Tongue (tissue), 2 donors: ENCODE data around the gene ABLIM1. TPM values are rescaled to one million over a fixed set of nuclear protein-coding genes. Genes with fewer than 3 reads are reported as not detected.

Experiments used
- DNase-seq: peaks from one replicate; pipeline ENCODE4 v3.0.0-alpha.2; 2015
- total RNA-seq: library from RNA; depleted of rRNA; stranded (reverse); fragments of >200 nt; gene quantifications from one replicate; pipeline ENCODE4 v1.2.3, GENCODE V29; 2014

ABLIM1 gene
- total RNA-seq, 1 donor from 2014 or later, result 70.6 TPM

GRCh38 chr10:114543456-114543855 lies 114.6 kb downstream of the ABLIM1 start:
- no peak for DNase-seq

DNA sequence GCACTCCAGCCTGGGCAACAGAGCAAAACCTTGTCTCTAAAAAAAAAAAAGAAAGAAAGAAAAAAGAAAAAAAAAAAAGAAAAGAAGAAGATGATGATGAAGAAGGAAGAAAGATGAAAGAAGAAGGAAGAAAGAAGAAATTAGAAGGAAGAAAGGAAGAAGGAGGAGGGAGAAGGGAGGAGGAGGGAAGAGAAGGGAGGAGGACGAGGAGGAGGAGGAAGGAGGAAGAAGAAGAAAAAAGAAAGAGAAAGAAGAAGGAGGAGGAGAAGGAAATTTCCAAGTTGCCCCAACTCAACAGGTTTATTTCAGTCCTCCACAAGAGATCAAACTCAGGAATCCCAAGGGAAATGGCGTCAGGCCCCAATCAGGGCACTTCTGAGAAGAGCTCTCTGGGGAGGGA lies 115.7 kb downstream of the ABLIM1 start:
- no peak for DNase-seq

DNA sequence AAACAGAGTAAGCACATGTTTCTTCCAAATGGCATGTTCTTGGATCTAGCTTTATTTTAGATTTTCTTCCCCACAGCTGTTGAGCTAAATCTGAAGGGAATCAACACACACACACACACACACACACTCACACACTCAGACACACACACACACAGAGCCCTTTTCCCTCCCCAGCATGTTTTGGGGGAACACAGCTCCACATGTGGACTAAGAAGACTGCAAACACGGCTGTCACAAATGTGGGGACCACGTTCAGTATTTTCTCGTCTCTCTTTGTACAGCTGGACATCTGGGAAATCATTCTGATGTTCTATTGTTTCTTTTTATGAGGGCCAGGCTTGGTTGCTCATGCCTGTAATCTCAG lies 116.3 kb downstream of the ABLIM1 start:
- DNase-seq, result no peak

DNA sequence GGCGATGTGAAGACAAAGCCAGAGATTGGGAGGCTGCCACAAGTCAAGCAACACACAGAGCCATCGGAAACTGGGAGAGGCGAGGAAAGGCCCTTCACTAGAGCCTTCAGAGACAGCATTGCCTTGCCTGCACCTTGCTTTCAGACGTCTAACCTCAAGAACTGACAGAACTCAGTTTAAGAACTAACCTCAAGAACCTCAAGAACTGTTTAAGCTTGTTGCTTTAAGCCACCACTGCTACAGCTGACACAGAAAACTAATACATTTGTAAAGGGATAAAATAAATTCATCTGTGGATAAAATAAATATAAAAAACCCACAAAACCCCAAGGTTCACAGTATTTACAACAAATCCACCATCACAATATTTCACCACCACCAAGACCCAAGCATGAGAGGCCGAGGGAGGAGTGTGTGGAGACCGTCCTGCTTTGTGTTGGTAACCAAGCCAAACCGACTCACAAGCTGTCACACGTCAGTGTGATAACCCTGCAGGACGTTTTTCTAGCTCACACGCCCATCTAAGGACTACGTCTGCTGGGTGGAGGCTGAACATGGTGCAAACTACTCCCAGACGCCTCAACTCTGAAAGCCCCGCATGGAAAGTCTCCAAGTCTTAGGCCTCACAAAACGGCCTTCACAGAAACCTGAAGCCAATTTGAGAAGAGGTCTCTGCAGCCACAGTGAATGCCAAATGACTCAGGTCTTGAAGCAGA lies 116.8 kb downstream of the ABLIM1 start:
- DNase-seq, result peak; percentile 97

GRCh38 chr10:114540236-114540635 lies 117.8 kb downstream of the ABLIM1 start:
- peak; percentile 71 for DNase-seq

- no peak for DNase-seq
Observed at GRCh38 chr10:114539623-114540022, 118.5 kb downstream of the ABLIM1 start.

- DNase-seq, result no peak
Observed at GRCh38 chr10:114538181-114538906, 119.7 kb downstream of the ABLIM1 start.

- no peak for DNase-seq
Observed at GRCh38 chr10:114537736-114538135, 120.3 kb downstream of the ABLIM1 start.

GRCh38 chr10:114534571-114534981 lies 123.5 kb downstream of the ABLIM1 start:
- DNase-seq, result no peak

- DNase-seq, result no peak
Observed at GRCh38 chr10:114532226-114532625, 125.8 kb downstream of the ABLIM1 start.

DNA sequence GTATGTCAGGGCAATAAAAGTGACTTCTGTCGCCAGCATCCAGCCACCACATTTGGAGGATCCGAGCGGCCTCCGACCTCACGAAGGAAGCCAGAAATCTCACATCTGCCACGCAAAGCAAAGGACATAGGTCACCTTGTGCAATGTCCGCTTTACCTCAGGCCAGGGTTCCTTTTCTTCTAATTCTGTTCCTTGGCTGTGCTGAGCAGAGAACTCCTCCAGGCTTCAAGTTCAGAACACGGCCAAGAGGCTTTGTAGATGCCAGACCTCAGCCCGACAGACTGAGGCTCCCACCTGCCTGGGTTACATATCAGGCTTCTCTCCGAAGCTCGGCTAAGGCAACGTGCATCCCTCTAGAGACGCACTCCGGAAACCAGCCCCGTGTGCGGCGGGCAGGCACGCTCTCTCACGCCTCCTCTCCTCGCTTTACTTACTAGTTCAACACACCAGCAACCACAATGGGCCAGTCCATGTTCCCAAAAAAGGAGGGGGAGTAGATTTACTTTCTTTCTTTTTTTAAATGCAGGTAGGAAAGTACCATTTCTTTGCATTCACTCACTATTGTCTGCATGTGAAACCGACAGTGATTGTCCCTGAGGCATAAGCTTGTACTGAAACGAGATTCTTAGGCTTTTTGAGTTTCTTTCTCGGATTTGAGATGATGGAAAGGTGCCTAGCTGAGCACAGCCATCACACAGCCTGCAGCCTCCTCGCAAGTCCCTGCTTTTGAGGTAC lies 131.4 kb downstream of the ABLIM1 start:
- DNase-seq, result peak; percentile 89

DNA sequence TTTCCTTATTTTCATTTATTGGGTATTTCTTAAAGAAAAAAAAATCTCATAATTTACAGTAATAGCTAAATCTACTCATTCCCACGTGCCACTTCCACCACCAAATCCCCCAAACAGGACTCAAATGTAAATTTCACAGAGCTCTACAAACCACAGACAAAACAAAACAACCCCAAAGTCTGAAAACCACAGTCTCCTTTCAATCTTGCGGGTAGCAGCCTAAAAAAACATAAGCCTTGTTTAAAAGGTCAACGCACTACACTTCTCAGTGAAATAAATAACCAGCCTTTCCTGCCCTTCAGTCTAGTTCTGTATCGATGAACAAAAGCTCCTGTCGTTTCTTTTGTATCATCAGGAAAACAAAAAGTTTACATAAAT lies 132.0 kb downstream of the ABLIM1 start:
- DNase-seq, result no peak

- DNase-seq, result peak; percentile 82
Observed at GRCh38 chr10:114525368-114525949, 132.6 kb downstream of the ABLIM1 start.

- DNase-seq, result no peak
Observed at GRCh38 chr10:114523876-114524275, 134.2 kb downstream of the ABLIM1 start.

DNA sequence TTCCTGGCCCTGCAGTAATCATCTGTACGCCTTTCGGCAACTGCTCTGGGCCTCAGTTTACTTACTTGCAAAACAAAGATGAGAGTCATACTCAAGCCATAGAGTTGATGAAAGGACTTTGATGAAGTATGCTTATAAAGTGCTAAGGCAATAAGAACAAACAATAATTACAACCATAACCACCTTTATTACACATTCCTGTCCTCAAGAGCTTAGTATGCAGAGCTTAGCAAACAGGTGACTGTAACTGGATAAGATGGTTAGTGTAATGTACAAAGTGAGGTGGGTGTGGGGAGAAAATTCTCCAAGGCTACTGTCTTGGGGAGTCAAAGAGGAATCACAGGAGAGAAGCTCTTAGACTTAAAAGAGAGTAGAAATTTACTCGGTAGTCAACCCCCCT lies 136.8 kb downstream of the ABLIM1 start:
- DNase-seq, result no peak

GRCh38 chr10:114520453-114520852 lies 137.6 kb downstream of the ABLIM1 start:
- no peak for DNase-seq

DNA sequence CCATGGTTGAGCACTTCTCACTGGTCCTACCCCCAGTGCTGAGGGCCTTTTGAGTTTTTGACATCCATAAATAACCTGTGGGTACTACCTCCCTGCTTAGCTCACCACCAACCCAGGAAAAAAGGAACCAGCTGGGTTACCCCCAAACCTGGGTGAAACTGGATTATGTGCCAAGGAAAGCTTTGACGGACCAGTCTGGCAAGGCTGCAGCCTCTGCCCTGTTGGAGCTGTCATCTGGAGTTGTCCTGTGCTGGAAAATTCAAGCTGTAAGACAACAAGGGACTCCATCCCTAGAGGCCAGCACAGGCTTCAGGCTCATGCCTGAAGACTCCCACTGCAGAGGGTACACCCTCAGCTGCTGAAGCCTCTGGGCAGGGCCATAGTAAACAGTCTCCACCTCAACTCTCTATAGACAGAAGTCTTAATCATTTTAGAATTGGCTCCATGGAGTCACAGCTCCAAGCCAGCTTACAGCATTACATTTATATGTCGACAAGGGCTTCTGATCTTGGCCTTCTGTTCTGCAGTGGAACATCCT lies 138.2 kb downstream of the ABLIM1 start:
- no peak for DNase-seq

GRCh38 chr10:114519306-114519669 lies 138.8 kb downstream of the ABLIM1 start:
- no peak for DNase-seq

- no peak for DNase-seq
Observed at GRCh38 chr10:114518401-114519305, 139.4 kb downstream of the ABLIM1 start.

DNA sequence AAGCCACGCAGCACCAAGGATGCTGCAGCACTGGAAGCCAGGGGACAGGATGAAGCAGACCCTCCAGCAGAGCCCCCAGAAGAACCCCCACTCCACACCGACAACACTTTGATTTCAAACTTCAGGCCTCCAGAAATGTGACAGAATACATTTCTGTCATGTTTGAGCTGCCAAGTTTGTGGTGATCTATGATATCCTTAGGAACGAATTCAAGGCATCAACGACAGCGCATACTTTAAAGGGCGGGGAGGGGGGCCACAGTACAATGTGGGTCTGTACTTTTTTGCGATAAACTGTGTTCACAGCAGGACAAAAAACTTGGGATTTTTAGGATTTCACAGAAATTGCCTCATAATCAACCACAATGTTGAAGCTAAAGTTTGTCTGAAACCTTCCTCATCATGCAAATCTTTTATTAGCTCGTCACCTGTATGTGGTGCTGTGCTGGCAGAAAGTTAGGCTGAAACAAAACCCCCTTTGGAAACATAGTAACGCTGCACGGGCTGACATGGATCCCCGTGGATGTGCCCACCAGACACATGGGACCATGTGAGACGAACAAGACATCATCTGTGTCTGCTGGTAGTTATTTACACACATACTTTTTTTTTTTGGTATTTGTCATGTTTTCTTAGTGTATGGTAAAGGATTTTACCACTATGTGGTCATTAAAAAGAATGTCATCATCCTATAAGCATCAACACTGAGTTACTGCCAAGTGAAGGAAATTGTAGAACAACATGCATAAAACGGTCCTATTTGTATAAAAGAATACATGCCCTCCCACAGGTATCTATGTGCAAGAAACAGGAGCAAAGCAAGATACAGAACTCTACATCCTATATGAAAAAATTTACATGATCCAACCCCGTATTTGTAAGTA lies 140.5 kb downstream of the ABLIM1 start:
- DNase-seq, result no peak

GRCh38 chr10:114516356-114516755 lies 141.7 kb downstream of the ABLIM1 start:
- no peak for DNase-seq
